GM18858 (cell line): ENCODE results near the gene BACH2.
A peak's percentile ranks its signal among the peaks of the same experiment; 100 is the strongest.

Experiments used
- ATAC-seq: cut with Tn5 transposase; IDR thresholded peaks from one replicate; pipeline ENCODE4 v1.9.1; 2021; ENCODE audit not compliant: unreplicated experiment

BACH2 gene

GRCh38 chr6:90103056-90103800 is 193.4 kb downstream of the BACH2 start:
- ATAC-seq, result peak; percentile 59

- no peak for ATAC-seq
Measured at GRCh38 chr6:90101403-90101802, 195.2 kb downstream of the BACH2 start.

- ATAC-seq, result no peak
Measured at GRCh38 chr6:90100059-90100665, 196.5 kb downstream of the BACH2 start.

GRCh38 chr6:90098627-90099026 is 198.0 kb downstream of the BACH2 start:
- no peak for ATAC-seq

GRCh38 chr6:90098001-90098531 is 198.6 kb downstream of the BACH2 start:
- no peak for ATAC-seq

- no peak for ATAC-seq
Measured at GRCh38 chr6:90097356-90097755, 199.3 kb downstream of the BACH2 start.

- no peak for ATAC-seq
Measured at GRCh38 chr6:90096818-90097217, 199.8 kb downstream of the BACH2 start.

- no peak for ATAC-seq
Measured at GRCh38 chr6:90095788-90096187, 200.9 kb downstream of the BACH2 start.

GRCh38 chr6:90095145-90095544 is 201.5 kb downstream of the BACH2 start:
- no peak for ATAC-seq

GRCh38 chr6:90093558-90094073 is 203.0 kb downstream of the BACH2 start:
- ATAC-seq, result no peak

- no peak for ATAC-seq
Measured at GRCh38 chr6:90090866-90091265, 205.8 kb downstream of the BACH2 start.

- ATAC-seq, result no peak
Measured at GRCh38 chr6:90088009-90088408, 208.6 kb downstream of the BACH2 start.

GRCh38 chr6:90087106-90087833 is 209.4 kb downstream of the BACH2 start:
- no peak for ATAC-seq

- no peak for ATAC-seq
Measured at GRCh38 chr6:90086517-90086916, 210.1 kb downstream of the BACH2 start.

GRCh38 chr6:90083891-90084290 is 212.8 kb downstream of the BACH2 start:
- ATAC-seq, result peak; percentile 59

GRCh38 chr6:90082847-90083246 is 213.8 kb downstream of the BACH2 start:
- ATAC-seq, result no peak

GRCh38 chr6:90080876-90081481 is 215.7 kb downstream of the BACH2 start:
- ATAC-seq, result peak; percentile 76

GRCh38 chr6:90079560-90080490 is 216.8 kb downstream of the BACH2 start:
- no peak for ATAC-seq

- ATAC-seq, result no peak
Measured at GRCh38 chr6:90078513-90079289, 217.9 kb downstream of the BACH2 start.
